ENCODE results near the gene ANAPC10. TPM values are rescaled to one million over a fixed set of nuclear protein-coding genes. Genes with fewer than 3 reads are reported as not detected.
"Not testable (repeated sequence)": the region's sequence is repeated elsewhere in the genome, so short reads cannot be mapped to it uniquely, and the experiment has no call there.

Gene ANAPC10
- total RNA-seq, 6 donors from 2014 or later, result 8.7 to 50.6 (median 27.8) TPM

DNA sequence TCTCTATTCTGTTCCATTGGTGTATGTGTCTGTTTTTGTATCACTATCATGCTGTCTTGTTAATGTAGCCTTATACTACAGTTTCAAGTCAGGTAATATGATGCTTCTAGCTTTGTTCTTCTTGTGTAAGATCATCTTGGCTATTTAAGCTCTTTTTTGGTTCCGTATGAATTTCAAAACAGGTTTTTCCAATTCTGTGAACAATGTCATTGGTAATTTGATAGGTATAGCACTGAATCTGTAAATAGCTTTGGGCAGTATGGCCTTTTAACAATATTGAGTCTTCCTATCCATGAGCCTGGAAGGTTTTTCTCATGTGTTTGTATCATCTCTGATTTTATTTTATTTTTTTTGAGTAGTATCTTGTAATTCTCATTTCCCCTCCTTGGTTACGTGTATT lies 94.3 kb downstream of the ANAPC10 start:
- Histone ChIP-seq H3K27ac (no peak overlapping the region), H3K9me3 (no peaks in the 10 kb centered on the region), H3K27me3 (no peaks in the 10 kb centered on the region), H3K4me1 (no peaks in the 10 kb centered on the region), H3K36me3 (no peaks in the 10 kb centered on the region), H3K4me3 (no peak overlapping the region)
- DNase-seq, result no peak
- no peak for TF ChIP-seq POLR2AphosphoS5 (IDR thresholded peaks at IDR 0.05)
- ATAC-seq (ENCODE audit: low FRiP score in 2 of 2), result no peak
- WGBS, 2 donors, result 89 to 91% methylated on average over 2 of the region's 2 CpGs

DNA sequence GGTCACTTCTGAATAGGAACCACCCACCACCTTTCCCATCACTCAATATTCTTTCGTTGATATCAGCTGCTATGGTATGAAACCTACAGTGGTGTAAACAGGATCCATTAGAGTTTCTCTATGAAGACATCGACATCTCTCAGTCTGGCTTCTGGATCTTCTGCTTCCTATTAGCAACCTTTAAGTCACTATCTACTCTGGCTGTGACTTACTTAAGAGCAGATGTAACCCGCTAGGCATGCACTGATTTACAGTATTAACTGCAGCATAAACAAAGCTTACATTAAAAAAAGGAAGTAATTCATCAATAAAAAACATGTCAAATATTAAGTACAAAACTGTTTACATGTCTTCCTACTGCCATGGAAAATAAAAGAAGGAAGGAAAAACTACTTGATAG lies 96.4 kb downstream of the ANAPC10 start:
- no peaks in the 10 kb centered on the region for H3K27me3 ChIP-seq
- WGBS, 2 donors, result 50% methylated on average over 3 of the region's 3 CpGs
- H3K9me3 ChIP-seq, result no peaks in the 10 kb centered on the region
- no peak overlapping the region for H3K4me3 ChIP-seq
- no peak for DNase-seq
- H3K4me1 ChIP-seq, result no peaks in the 10 kb centered on the region
- TF ChIP-seq POLR2A (IDR thresholded peaks at IDR 0.05) (no peak), EP300 (IDR thresholded peaks at IDR 0.05) (no peak), POLR2AphosphoS5 (IDR thresholded peaks at IDR 0.05) (no peak)
- TF ChIP-seq, protein P1, sequence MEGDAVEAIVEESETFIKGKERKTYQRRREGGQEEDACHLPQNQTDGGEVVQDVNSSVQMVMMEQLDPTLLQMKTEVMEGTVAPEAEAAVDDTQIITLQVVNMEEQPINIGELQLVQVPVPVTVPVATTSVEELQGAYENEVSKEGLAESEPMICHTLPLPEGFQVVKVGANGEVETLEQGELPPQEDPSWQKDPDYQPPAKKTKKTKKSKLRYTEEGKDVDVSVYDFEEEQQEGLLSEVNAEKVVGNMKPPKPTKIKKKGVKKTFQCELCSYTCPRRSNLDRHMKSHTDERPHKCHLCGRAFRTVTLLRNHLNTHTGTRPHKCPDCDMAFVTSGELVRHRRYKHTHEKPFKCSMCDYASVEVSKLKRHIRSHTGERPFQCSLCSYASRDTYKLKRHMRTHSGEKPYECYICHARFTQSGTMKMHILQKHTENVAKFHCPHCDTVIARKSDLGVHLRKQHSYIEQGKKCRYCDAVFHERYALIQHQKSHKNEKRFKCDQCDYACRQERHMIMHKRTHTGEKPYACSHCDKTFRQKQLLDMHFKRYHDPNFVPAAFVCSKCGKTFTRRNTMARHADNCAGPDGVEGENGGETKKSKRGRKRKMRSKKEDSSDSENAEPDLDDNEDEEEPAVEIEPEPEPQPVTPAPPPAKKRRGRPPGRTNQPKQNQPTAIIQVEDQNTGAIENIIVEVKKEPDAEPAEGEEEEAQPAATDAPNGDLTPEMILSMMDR (IDR thresholded peaks at IDR 0.05), result no peak
- H3K27ac ChIP-seq, result no peak overlapping the region
- H3K36me3 ChIP-seq, result no peaks in the 10 kb centered on the region
- no peak for ATAC-seq (ENCODE audit: low FRiP score in 2 of 2)

DNA sequence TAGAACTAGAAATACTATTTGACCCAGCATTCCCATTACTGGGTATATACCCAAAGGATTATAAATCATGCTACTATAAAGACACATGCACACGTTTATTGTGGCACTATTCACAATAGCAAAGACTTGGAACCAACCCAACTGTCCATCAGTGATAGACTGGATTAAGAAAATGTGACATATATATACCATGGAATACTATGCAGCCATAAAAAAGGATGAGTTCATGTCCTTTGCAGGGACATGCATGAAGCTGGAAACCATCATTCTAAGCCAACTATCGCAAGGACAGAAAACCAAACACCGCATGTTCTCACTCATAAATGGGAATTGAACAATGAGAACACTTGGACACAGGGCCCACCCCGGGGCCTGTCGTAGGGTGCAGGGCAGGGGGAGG lies 97.3 kb downstream of the ANAPC10 start:
- H3K9me3 ChIP-seq; DNase-seq; H3K27me3 ChIP-seq; H3K4me1 ChIP-seq; ATAC-seq (ENCODE audit: low FRiP score in 2 of 2); H3K4me3 ChIP-seq; H3K27ac ChIP-seq; H3K36me3 ChIP-seq: not testable (repeated sequence)
- WGBS, 2 donors, result 93 to 94% methylated on average over 5 of the region's 5 CpGs

DNA sequence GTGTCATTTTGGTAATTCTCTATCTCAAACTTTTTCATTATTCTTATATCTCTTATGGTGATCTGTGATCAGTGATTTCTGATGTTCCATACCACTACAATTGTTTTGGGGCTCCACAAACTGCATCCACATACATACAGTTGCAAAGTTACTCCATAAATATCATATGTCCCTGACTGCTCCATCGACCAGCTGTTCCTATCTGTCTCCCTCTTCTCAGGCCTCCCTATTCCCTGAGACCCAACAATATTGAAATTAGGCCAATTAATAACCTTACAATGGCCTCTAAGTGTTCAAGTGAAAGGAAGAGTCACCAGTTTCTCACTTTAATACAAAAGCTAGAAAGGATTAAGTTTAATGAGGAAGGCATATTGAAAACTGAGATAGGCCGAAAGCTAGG lies 108.7 kb downstream of the ANAPC10 start:
- ATAC-seq (ENCODE audit: low FRiP score in 2 of 2), result no peak
- H3K27me3 ChIP-seq, result no peaks in the 10 kb centered on the region
- H3K9me3 ChIP-seq, result no peaks in the 10 kb centered on the region
- TF ChIP-seq, protein P1 (IDR thresholded peaks at IDR 0.05), result no peak
- TF ChIP-seq EP300 (IDR thresholded peaks at IDR 0.05) (no peak), POLR2A (IDR thresholded peaks at IDR 0.05) (no peak), POLR2AphosphoS5 (IDR thresholded peaks at IDR 0.05) (no peak)
- no peak overlapping the region for H3K4me3 ChIP-seq
- DNase-seq, result no peak
- no peak overlapping the region for H3K27ac ChIP-seq
- whole genome bisulfite sequencing, 2 donors, result 76 to 88% methylated on average over 2 of the region's 2 CpGs
- H3K4me1 ChIP-seq, result no peaks in the 10 kb centered on the region
- peaks cover 0 to 3% (median 0%) of the 10 kb centered on the region in 4 donors for H3K36me3 ChIP-seq

DNA sequence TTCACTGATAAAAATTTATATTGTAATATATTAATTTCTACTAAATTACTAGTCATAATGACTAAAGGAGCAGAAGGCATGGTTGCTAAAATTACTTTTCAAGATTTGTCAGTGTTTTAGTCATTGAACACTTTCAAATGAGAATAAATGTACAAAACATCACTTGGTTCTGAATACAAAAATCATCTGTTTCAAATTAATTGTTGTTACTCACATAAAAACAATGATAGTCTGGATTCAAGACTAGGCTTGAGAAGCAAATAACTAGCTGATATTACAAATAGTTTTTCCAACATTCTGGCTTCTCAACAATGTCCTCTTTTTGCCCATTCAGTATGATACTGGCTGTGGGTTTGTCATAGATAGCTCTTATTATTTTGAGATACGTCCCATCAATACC lies 112.5 kb downstream of the ANAPC10 start:
- no peak overlapping the region for H3K4me3 ChIP-seq
- DNase-seq (no peak), ATAC-seq (ENCODE audit: low FRiP score in 2 of 2) (no peak)
- no peaks in the 10 kb centered on the region for H3K36me3 ChIP-seq
- no peak overlapping the region for H3K27ac ChIP-seq
- 95 to 96% methylated on average over 1 of the region's 1 CpG for WGBS, 2 donors
- peaks cover 0 to 5% (median 4%) of the 10 kb centered on the region in 4 donors for H3K9me3 ChIP-seq
- H3K27me3 ChIP-seq, result no peaks in the 10 kb centered on the region
- TF ChIP-seq, protein P1 (IDR thresholded peaks at IDR 0.05), result no peak
- TF ChIP-seq POLR2AphosphoS5 (IDR thresholded peaks at IDR 0.05), result no peak
- TF ChIP-seq EP300 (IDR thresholded peaks at IDR 0.05), result no peak
- TF ChIP-seq POLR2A (IDR thresholded peaks at IDR 0.05), result no peak
- H3K4me1 ChIP-seq, result no peaks in the 10 kb centered on the region

DNA sequence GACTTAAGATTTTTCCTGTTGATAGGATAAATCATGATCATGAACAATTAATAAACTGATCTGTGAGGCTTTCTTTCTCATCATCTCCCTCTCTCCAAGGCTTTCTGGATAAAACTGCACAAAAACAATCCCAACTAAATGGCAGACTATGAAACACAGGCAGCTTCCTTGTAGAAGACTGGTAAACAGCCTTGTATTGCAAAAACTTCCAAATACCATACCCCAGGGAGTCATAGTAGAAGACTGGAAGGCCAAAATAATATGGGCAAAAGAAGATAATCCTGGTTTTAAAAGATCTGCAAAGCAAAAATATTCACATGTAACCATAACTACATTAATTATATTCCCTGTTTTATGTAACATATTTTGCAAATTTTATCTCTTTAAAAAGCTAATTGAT lies 113.0 kb downstream of the ANAPC10 start:
- Histone ChIP-seq H3K36me3 (no peaks in the 10 kb centered on the region), H3K27me3 (no peaks in the 10 kb centered on the region), H3K4me1 (no peaks in the 10 kb centered on the region), H3K27ac (no peak overlapping the region), H3K4me3 (no peak overlapping the region), H3K9me3 (peaks cover 0 to 6% (median 4%) of the 10 kb centered on the region in 4 donors)
- DNase-seq (no peak), ATAC-seq (ENCODE audit: low FRiP score in 2 of 2) (no peak)
- no peak for TF ChIP-seq EP300 (IDR thresholded peaks at IDR 0.05)
- no peak for TF ChIP-seq POLR2AphosphoS5 (IDR thresholded peaks at IDR 0.05)
- TF ChIP-seq POLR2A (IDR thresholded peaks at IDR 0.05), result no peak
- TF ChIP-seq, protein P1 (IDR thresholded peaks at IDR 0.05), result no peak

All from upper lobe of left lung (tissue), 6 donors.